HEK293 (cell line): ENCODE data around the gene EFCC1.

Experiments used
- CTCF ChIA-PET: fragments of 350-600 bp; formaldehyde crosslinking; extraction: SDS; loops from one replicate; lab custom pipeline; 2021; ENCODE audit warnings: antibody characterized with exemption; lab: Yijun Ruan, JAX
- POLR2A ChIA-PET: fragments of 300-600 bp; formaldehyde crosslinking; extraction: SDS; loops from one replicate; lab custom pipeline; 2020; ENCODE audit warnings: antibody characterized with exemption, inconsistent platforms; lab: Yijun Ruan, JAX
- H3K27ac ChIP-seq: fragments of 200-500 bp; sonication (Bioruptor generic); 2 replicates; pipeline ENCODE4 v1.5.1; 2014; ENCODE audit warnings: low read depth, low read length, control low read depth, inconsistent platforms; ENCODE audit errors: extremely low read depth
- H3K36me3 ChIP-seq, 2 experiments: fragments of 200-500 bp in 1 of 2; sonication (Bioruptor generic) in 1 of 2; 1 replicate in 1 of 2; 2 replicates in 1 of 2; pipeline ENCODE4 v1.5.1; 2014 to 2017; ENCODE audit warnings: inconsistent platforms in 2 of 2, low read length in 2 of 2; ENCODE audit not compliant: control insufficient read depth in 2 of 2, insufficient read depth in 1 of 2
- H3K4me1 ChIP-seq: fragments of 200-500 bp; sonication (Bioruptor generic); 2 replicates; pipeline ENCODE4 v1.5.1; 2014; ENCODE audit warnings: mild to moderate bottlenecking, low read length, inconsistent platforms; ENCODE audit not compliant: control insufficient read depth, insufficient read depth
- H3K4me3 ChIP-seq: 2 replicates; pipeline ENCODE4 v1.5.1; 2011; ENCODE audit warnings: low read depth, mild to moderate bottlenecking, control low read depth, low read length, moderate library complexity
- H3K9me3 ChIP-seq: fragments of 200-500 bp; sonication (Bioruptor generic); 2 replicates; pipeline ENCODE4 v1.5.1; 2014; ENCODE audit warnings: low read depth, low read length, inconsistent platforms; ENCODE audit not compliant: control insufficient read depth, insufficient read depth
- HOXA7 ChIP-seq: sonication (generic); formaldehyde crosslinking; IDR thresholded peaks from 2 replicates; pipeline ENCODE4 v1.8.1; 2022; ENCODE audit warnings: missing genetic modification reagents, borderline replicate concordance
- MZF1 ChIP-seq: fragments of 450-650 bp; formaldehyde crosslinking; IDR thresholded peaks from 2 replicates; pipeline ENCODE4 v1.5.1; 2017; ENCODE audit warnings: missing biosample characterization, missing genetic modification characterization, borderline replicate concordance
- PRDM1 ChIP-seq: fragments of 450-650 bp; formaldehyde crosslinking; IDR thresholded peaks from 2 replicates; pipeline ENCODE4; 2016; ENCODE audit warnings: missing biosample characterization, missing genetic modification characterization
- RBAK ChIP-seq: fragments of 450-650 bp; formaldehyde crosslinking; IDR thresholded peaks from 2 replicates; pipeline ENCODE4 v1.5.1; 2016; ENCODE audit warnings: missing biosample characterization, missing genetic modification characterization
- SETDB1 ChIP-seq: IDR thresholded peaks from one replicate; pipeline ENCODE4 v1.6.1; 2017; ENCODE audit warnings: mild to moderate bottlenecking, low read length, moderate library complexity, mixed read lengths; ENCODE audit not compliant: insufficient read length
- ZBTB21 ChIP-seq: fragments of 450-650 bp; formaldehyde crosslinking; IDR thresholded peaks from 2 replicates; pipeline ENCODE4 v1.5.1; 2017; ENCODE audit warnings: missing biosample characterization, missing genetic modification characterization
- ZBTB8A ChIP-seq: fragments of 450-650 bp; formaldehyde crosslinking; IDR thresholded peaks from 2 replicates; pipeline ENCODE4 v1.5.1; 2016; ENCODE audit warnings: missing biosample characterization, missing genetic modification characterization
- ZNF140 ChIP-seq: fragments of 450-650 bp; formaldehyde crosslinking; IDR thresholded peaks from 2 replicates; pipeline ENCODE4 v1.5.1; 2016; ENCODE audit warnings: missing biosample characterization, missing genetic modification characterization
- ZNF221 ChIP-seq: fragments of 450-650 bp; formaldehyde crosslinking; IDR thresholded peaks from 2 replicates; pipeline ENCODE4 v1.5.1; 2017; ENCODE audit warnings: missing biosample characterization, missing genetic modification characterization, borderline replicate concordance
- ZNF302 ChIP-seq: fragments of 450-650 bp; formaldehyde crosslinking; IDR thresholded peaks from 2 replicates; pipeline ENCODE4 v1.5.1; 2016; ENCODE audit warnings: missing biosample characterization, missing genetic modification characterization, low read depth
- ZNF311 ChIP-seq: fragments of 450-650 bp; formaldehyde crosslinking; IDR thresholded peaks from 2 replicates; pipeline ENCODE4 v1.5.1; 2017; ENCODE audit warnings: missing biosample characterization, missing genetic modification characterization, borderline replicate concordance
- ZNF501 ChIP-seq: fragments of 450-650 bp; formaldehyde crosslinking; IDR thresholded peaks from 2 replicates; pipeline ENCODE4 v1.5.1; 2016; ENCODE audit warnings: missing biosample characterization, missing genetic modification characterization
- ZNF514 ChIP-seq: fragments of 450-650 bp; formaldehyde crosslinking; IDR thresholded peaks from 2 replicates; pipeline ENCODE4 v1.5.1; 2016; ENCODE audit warnings: missing biosample characterization, missing genetic modification characterization
- ZNF654 ChIP-seq: fragments of 450-650 bp; formaldehyde crosslinking; IDR thresholded peaks from 2 replicates; pipeline ENCODE4 v1.5.1; 2016; ENCODE audit warnings: low read depth, missing biosample characterization, missing genetic modification characterization
- ZNF747 ChIP-seq: fragments of 450-650 bp; formaldehyde crosslinking; IDR thresholded peaks from 2 replicates; pipeline ENCODE4 v1.5.1; 2016; ENCODE audit warnings: missing biosample characterization, missing genetic modification characterization
- ZNF768 ChIP-seq: fragments of 450-650 bp; formaldehyde crosslinking; IDR thresholded peaks from 2 replicates; pipeline ENCODE4 v1.5.1; 2018; ENCODE audit warnings: missing biosample characterization, mild to moderate bottlenecking, missing genetic modification characterization
- ZNF777 ChIP-seq: fragments of 450-650 bp; formaldehyde crosslinking; IDR thresholded peaks from 2 replicates; pipeline ENCODE4 v1.5.1; 2017; ENCODE audit warnings: missing biosample characterization, missing genetic modification characterization, borderline replicate concordance
- ZSCAN30 ChIP-seq: fragments of 450-650 bp; IDR thresholded peaks from 2 replicates; pipeline ENCODE4 v1.5.1; 2018; ENCODE audit warnings: missing biosample characterization, mild to moderate bottlenecking, missing genetic modification characterization, moderate library complexity
- TF ChIP-seq, protein P1 (sequence below): fragments of 450-650 bp; formaldehyde crosslinking; IDR thresholded peaks from 2 replicates; pipeline ENCODE4 v1.5.1; 2016; ENCODE audit warnings: missing biosample characterization, missing genetic modification characterization, borderline replicate concordance
- TF ChIP-seq, protein P2 (sequence below): fragments of 450-650 bp; formaldehyde crosslinking; IDR thresholded peaks from 2 replicates; pipeline ENCODE4 v1.5.1; 2016; ENCODE audit warnings: missing biosample characterization, missing genetic modification characterization
- TF ChIP-seq, protein P3 (sequence below): fragments of 450-650 bp; formaldehyde crosslinking; IDR thresholded peaks from 2 replicates; pipeline ENCODE4 v1.5.1; 2016; ENCODE audit warnings: missing biosample characterization, missing genetic modification characterization, low read depth
- TF ChIP-seq, protein P4 (sequence below): fragments of 450-650 bp; formaldehyde crosslinking; IDR thresholded peaks from 2 replicates; pipeline ENCODE4 v1.5.1; 2016; ENCODE audit warnings: missing biosample characterization, missing genetic modification characterization

Gene EFCC1

DNA sequence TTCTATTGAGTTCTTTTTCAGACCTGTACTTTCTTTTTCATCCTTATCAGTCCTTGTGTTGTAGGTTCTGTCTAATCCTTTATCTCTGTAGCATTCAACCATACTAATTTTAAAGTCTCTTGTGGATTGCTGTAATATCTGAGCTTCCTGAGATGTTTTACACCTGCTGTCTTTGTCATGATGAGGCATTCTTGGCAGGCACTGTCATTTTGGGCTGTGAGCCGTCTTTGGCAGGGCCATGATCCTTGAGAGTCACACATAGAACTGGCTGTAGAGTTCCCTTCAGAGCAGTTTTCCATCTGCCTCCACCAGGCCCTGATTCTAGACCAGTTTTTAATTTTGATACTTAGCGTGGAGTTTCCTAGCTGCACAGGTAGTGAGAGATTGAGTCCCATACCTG lies 6.7 kb downstream of the EFCC1 start (continued):
- TF ChIP-seq, protein P1, sequence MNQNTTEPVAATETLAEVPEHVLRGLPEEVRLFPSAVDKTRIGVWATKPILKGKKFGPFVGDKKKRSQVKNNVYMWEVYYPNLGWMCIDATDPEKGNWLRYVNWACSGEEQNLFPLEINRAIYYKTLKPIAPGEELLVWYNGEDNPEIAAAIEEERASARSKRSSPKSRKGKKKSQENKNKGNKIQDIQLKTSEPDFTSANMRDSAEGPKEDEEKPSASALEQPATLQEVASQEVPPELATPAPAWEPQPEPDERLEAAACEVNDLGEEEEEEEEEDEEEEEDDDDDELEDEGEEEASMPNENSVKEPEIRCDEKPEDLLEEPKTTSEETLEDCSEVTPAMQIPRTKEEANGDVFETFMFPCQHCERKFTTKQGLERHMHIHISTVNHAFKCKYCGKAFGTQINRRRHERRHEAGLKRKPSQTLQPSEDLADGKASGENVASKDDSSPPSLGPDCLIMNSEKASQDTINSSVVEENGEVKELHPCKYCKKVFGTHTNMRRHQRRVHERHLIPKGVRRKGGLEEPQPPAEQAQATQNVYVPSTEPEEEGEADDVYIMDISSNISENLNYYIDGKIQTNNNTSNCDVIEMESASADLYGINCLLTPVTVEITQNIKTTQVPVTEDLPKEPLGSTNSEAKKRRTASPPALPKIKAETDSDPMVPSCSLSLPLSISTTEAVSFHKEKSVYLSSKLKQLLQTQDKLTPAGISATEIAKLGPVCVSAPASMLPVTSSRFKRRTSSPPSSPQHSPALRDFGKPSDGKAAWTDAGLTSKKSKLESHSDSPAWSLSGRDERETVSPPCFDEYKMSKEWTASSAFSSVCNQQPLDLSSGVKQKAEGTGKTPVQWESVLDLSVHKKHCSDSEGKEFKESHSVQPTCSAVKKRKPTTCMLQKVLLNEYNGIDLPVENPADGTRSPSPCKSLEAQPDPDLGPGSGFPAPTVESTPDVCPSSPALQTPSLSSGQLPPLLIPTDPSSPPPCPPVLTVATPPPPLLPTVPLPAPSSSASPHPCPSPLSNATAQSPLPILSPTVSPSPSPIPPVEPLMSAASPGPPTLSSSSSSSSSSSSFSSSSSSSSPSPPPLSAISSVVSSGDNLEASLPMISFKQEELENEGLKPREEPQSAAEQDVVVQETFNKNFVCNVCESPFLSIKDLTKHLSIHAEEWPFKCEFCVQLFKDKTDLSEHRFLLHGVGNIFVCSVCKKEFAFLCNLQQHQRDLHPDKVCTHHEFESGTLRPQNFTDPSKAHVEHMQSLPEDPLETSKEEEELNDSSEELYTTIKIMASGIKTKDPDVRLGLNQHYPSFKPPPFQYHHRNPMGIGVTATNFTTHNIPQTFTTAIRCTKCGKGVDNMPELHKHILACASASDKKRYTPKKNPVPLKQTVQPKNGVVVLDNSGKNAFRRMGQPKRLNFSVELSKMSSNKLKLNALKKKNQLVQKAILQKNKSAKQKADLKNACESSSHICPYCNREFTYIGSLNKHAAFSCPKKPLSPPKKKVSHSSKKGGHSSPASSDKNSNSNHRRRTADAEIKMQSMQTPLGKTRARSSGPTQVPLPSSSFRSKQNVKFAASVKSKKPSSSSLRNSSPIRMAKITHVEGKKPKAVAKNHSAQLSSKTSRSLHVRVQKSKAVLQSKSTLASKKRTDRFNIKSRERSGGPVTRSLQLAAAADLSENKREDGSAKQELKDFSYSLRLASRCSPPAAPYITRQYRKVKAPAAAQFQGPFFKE (tag by site-specific recombination): no peak
- TF ChIP-seq ZNF747 (tag by site-specific recombination) (no peak), ZBTB8A (tag by site-specific recombination) (no peak), ZNF140 (tag by site-specific recombination) (no peak), ZNF311 (no peak)

DNA sequence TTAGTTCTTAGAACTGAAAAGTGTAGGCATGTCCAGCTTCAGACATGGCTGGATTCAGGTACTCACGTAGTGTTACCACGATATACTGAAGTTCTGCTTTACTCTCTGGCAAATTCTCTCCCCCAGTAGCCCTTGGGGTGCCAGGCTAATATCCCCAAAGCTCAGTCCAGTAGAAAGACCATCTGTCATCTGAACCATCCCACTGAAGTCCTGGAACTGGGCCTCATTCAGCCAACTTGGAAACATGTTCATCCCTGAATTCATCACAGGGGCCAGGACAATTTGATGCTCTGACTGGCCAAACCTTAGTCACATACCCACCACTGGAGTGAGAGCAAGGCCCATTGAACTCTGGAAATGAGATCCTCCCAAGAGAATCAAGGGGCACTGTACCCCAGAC lies 8.2 kb downstream of the EFCC1 start:
- CTCF ChIA-PET: no interaction called here
- Histone ChIP-seq H3K4me3 (no peak overlapping the region), H3K4me1 (no peaks in the 10 kb centered on the region), H3K36me3 (no peaks in the 10 kb centered on the region), H3K9me3 (no peaks in the 10 kb centered on the region), H3K27ac (no peak overlapping the region)
- no peak for TF ChIP-seq ZNF311
- TF ChIP-seq ZBTB21 (tag by site-specific recombination): no peak
- no peak for TF ChIP-seq ZNF777 (tag by site-specific recombination)
- TF ChIP-seq ZSCAN30: no peak
- TF ChIP-seq, protein P2, sequence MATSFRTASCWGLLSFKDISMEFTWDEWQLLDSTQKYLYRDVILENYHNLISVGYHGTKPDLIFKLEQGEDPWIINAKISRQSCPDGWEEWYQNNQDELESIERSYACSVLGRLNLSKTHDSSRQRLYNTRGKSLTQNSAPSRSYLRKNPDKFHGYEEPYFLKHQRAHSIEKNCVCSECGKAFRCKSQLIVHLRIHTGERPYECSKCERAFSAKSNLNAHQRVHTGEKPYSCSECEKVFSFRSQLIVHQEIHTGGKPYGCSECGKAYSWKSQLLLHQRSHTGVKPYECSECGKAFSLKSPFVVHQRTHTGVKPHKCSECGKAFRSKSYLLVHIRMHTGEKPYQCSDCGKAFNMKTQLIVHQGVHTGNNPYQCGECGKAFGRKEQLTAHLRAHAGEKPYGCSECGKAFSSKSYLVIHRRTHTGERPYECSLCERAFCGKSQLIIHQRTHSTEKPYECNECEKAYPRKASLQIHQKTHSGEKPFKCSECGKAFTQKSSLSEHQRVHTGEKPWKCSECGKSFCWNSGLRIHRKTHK (tag by site-specific recombination): no peak
- no peak for TF ChIP-seq ZNF221 (tag by site-specific recombination)
- no peak for TF ChIP-seq ZNF501 (tag by site-specific recombination)
- TF ChIP-seq ZNF768: no peak
- TF ChIP-seq HOXA7: no peak
- no peak for TF ChIP-seq ZNF654 (tag by site-specific recombination)
- no peak for TF ChIP-seq ZNF514 (tag by site-specific recombination)
- no peak for TF ChIP-seq RBAK (tag by site-specific recombination)
- TF ChIP-seq, protein P3, sequence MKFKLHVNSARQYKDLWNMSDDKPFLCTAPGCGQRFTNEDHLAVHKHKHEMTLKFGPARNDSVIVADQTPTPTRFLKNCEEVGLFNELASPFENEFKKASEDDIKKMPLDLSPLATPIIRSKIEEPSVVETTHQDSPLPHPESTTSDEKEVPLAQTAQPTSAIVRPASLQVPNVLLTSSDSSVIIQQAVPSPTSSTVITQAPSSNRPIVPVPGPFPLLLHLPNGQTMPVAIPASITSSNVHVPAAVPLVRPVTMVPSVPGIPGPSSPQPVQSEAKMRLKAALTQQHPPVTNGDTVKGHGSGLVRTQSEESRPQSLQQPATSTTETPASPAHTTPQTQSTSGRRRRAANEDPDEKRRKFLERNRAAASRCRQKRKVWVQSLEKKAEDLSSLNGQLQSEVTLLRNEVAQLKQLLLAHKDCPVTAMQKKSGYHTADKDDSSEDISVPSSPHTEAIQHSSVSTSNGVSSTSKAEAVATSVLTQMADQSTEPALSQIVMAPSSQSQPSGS (tag by site-specific recombination): no peak
- TF ChIP-seq MZF1: no peak
- no peak for TF ChIP-seq ZBTB8A (tag by site-specific recombination)
- no peak for TF ChIP-seq SETDB1
- TF ChIP-seq, protein P4, sequence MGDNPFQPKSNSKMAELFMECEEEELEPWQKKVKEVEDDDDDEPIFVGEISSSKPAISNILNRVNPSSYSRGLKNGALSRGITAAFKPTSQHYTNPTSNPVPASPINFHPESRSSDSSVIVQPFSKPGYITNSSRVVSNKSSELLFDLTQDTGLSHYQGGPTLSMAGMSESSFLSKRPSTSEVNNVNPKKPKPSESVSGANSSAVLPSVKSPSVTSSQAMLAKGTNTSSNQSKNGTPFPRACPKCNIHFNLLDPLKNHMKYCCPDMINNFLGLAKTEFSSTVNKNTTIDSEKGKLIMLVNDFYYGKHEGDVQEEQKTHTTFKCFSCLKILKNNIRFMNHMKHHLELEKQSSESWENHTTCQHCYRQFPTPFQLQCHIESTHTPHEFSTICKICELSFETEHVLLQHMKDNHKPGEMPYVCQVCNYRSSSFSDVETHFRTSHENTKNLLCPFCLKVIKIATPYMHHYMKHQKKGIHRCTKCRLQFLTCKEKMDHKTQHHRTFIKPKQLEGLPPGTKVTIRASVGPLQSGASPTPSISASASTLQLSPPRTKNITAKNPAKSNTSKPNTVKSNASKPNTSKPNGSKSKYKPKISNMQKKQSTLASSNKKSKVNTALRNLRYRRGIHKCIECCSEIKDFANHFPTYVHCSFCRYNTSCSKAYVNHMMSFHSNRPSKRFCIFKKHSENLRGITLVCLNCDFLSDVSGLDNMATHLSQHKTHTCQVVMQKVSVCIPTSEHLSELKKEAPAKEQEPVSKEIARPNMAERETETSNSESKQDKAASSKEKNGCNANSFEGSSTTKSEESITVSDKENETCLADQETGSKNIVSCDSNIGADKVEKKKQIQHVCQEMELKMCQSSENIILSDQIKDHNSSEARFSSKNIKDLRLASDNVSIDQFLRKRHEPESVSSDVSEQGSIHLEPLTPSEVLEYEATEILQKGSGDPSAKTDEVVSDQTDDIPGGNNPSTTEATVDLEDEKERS (tag by site-specific recombination): no peak
- TF ChIP-seq ZNF302 (tag by site-specific recombination): no peak
- no peak for TF ChIP-seq PRDM1 (tag by site-specific recombination)
- POLR2A ChIA-PET: interaction anchor here (0.6 kb wide), 1 partner anchor 1418 kb away, joined by 3 read pairs; no protein-coding TSS in a partner anchor
